CD4-positive, alpha-beta T cell treated with Interleukin-1 beta for 1 hour (primary cell): ENCODE results near the gene MCM8.

Experiments used
- DNase-seq, 2 donors: peaks; one replicate each; pipeline ENCODE4 v3.0.0-alpha.2; 2020 to 2022

Gene MCM8

DNA sequence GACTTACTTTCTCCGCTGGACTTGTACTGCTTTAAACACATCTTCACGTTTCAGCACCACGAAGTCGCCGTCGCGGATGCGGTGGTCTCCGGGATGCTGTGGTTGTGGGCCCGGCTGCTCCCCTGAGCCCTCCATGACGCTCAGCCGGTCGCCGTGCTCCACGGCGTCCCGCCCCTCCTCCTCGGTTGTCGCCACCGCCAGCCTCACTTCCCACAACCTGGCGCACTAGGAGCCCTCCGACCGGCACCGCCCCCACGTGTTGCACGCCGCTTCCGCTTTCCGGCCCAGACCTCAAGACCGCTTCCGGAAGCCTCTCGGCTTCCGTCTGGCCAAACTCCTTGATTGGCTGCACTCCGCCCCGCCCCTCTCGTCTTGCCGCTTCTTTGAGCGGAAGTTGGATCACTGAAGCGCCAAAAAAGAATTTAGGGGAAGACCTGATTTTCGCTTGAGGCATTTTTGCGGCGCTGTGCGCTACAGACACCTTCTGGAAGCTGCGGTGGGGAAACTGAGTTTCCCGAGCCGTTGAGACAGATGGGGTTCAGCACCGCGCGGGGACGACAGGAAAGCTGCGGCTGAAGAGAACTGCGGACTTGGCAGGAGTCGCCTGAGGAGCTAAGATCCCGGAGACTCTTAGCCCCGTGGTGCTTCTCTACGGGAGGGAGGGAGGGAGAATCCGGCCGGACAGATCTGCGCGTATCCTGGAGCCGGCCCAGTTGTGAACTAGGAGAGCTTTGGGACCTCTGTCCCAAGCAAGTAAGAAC lies at the start of gene MCM8, which contains the start of gene TRMT6:
Gene MCM8 (plus strand): TSS at position 382 of the 761 bp plus-strand sequence. CDS start 1,364 bp downstream, outside the sequence.
Gene TRMT6 (minus strand): TSS at position 263 of the 761 bp plus-strand sequence. CDS start 128 bp downstream, at position 135.
- DNase-seq = peak; percentile 94 to 95

DNA sequence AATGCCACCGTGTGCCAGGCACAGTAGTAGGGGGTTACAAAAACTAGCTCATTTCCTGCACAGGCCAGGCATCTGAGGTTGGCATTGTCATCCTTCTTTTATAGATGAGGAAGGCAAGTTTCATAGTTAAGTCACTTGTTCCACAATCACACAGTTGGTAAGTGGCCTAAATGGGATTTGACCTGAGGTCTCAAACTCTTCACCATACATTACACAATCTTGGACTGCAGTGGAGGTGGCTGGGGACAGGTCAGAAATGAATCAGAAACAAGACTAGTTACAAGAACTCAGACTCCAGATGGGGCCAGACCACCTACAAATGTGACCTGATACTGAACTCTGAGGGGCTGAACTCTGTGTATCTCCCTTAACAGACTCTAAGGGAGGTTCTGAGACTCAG lies 49.5 kb upstream of the MCM8 start:
- DNase-seq = no peak

- no peak for DNase-seq
Measured at GRCh38 chr20:5908981-5909380, 41.5 kb upstream of the MCM8 start.

DNA sequence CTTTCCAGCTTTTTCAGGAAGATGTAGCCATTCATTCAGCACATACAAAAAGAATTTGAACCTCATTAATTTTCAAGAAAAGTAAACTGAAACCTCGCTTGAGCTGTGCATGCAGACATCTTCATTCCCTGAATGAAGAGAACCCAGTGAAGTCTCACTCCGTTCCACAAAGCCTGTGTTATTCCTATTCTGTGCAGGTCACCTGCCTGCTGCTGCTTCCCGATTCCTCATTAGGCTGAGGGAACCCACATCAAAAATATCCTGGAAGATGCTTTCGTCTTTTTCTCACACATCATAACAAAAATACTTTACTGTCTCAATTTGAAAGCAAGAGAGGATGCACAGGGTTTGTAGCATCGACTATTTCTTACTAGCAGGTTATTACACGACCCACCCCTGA lies 40.3 kb upstream of the MCM8 start:
- no peak for DNase-seq

DNA sequence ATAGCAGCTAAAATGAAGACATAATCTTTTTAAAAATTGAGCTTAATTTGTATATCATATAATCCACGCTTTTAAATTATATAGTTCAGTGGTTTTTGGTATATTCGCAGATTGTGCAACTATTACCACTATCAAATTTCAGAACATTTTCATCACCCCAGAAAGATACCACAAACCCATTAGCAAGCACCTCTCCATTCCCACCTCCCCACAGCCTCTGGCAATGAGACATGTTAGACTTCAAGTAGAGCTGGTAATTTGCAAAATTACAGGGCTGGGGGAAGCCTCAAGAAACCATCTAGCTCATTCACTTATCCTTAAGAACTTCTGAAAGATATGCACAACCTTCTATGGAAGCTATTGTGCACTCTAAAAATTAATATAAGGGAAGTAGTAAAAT lies 37.3 kb upstream of the MCM8 start:
- no peak for DNase-seq

GRCh38 chr20:5914859-5915258 lies 35.6 kb upstream of the MCM8 start:
- DNase-seq = no peak

GRCh38 chr20:5918856-5919625 lies 31.4 kb upstream of the MCM8 start:
- peak in 1 of 2 donors; percentile 24 for DNase-seq

DNA sequence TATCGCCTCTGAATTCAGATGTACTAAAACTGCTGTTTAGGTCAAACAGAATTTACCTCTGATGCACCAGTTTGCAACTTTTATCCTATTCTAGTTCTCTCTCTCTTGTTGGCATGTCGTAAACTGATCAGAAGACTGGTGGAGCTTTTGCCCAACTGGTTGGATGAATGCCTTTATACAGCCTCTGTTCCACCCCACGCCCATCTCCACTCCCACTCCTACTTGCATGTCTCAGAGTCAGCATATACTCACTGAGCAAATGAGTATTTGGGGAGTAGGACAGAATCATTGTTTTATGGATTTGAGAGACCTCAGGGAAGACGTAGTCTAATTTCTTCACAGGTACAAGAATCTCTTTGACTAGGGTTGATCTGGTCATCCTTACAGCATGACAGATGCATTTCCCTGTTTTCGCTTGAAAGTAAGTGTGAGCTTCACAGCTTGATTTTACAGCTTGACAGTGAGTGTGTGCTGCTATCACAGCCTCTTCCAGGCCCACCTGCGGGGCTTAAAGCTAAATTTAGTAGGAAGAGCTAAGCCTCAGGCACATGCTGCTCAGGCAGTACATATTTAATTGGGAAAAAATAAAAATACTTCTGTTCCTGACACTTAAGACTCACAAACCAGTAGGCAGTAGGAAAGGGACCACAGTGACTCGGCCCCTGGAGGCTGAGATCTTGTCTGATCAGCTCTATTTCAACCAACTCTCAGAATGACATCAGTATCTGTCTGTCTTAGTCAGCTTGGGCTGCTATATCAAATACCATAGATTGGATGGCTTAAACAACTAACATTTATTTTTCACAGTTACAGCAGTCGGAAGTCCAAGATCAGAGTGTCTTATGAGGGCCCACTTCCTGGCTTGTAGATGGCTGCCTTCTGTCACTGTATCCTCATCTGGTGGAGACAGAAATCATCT lies 30.6 kb upstream of the MCM8 start:
- DNase-seq = no peak

DNA sequence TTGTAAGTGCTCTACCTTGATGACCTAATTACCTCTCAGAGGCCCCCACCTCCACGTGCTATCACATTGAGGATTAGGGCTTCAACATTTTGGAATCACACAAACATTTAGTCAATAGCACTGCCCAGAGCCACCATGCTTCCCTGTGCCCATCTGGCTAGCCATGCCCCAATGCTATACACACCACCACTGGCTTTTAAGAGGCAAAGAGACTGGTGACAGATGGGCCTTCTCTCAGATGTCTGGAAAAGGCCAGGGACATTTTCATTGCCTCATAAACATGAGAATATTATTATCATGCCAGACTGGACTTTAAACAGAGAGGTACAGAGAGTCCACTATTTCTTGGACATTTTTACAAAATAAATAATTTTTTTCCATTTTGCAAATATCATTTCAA lies 29.9 kb upstream of the MCM8 start:
- DNase-seq = no peak

- no peak for DNase-seq
Measured at GRCh38 chr20:5923493-5923892, 27.0 kb upstream of the MCM8 start.

GRCh38 chr20:5925551-5925950 lies 24.9 kb upstream of the MCM8 start:
- DNase-seq = no peak

- DNase-seq = no peak
Measured at GRCh38 chr20:5927749-5928462, 22.5 kb upstream of the MCM8 start.

DNA sequence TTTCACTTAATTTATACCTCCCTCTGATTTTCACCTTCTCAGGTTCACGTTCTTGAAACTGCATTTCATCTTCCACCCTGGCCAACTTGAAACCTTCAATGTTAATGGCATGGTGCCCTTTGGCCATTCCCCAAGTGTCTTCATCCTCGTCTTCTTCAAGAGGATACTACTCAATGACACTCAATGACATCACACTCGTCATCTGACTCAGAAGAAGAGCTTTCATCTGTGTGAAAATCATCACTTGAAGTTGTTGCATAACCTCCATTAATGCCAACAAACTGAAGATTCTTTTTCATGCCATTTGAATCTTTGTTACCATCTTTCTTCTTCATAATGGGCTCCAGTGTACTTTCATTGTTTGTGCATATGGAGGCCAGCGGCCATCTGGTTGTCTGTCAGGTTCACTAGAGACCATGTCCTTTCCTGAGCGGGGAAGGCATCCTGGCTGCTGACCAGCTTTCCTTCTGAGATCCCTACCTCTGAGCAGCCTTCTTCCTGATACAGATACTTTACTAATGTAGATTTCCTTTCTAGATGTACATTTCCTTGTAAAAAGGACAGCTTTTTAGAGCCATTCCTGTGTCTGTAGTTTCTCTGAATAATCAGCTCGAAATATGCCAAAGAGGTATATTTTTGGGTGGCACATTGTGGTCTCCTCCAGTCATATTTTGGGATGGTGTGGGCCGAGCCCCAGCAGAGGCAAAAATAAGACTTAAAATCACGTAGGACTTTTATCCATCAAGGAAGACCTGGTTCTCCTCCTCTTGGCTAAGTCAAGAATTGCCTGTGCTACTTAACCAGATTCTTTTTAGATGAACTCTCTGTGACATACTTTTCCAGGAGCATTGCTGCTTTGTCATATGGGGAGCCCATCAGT lies 21.4 kb upstream of the MCM8 start:
- DNase-seq = no peak

DNA sequence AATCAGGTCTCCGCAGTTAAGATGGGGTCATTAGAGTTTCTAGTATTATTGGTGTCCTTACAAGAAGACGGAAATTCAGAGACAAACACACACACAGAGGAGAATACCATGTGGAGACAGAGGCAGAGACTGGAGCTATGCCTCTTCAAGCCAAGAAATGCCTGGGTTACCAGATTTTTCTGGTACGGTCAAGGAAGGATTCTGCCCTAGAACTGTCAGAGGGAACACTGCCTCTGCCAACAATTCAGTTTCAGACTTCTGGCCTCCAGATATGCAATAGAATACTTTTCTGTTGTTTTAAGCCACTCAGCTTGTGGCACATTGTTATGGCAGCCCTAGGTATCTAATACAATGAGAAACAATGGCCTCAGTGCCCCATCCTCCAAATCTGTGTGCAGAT lies 19.0 kb upstream of the MCM8 start:
- DNase-seq = no peak

GRCh38 chr20:5932796-5933195 lies 17.7 kb upstream of the MCM8 start:
- DNase-seq = no peak

GRCh38 chr20:5933802-5934436 lies 16.5 kb upstream of the MCM8 start:
- DNase-seq = peak in 1 of 2 donors; percentile 34

GRCh38 chr20:5935384-5935783 lies 15.1 kb upstream of the MCM8 start:
- no peak for DNase-seq

GRCh38 chr20:5936238-5936637 lies 14.2 kb upstream of the MCM8 start:
- DNase-seq = no peak

DNA sequence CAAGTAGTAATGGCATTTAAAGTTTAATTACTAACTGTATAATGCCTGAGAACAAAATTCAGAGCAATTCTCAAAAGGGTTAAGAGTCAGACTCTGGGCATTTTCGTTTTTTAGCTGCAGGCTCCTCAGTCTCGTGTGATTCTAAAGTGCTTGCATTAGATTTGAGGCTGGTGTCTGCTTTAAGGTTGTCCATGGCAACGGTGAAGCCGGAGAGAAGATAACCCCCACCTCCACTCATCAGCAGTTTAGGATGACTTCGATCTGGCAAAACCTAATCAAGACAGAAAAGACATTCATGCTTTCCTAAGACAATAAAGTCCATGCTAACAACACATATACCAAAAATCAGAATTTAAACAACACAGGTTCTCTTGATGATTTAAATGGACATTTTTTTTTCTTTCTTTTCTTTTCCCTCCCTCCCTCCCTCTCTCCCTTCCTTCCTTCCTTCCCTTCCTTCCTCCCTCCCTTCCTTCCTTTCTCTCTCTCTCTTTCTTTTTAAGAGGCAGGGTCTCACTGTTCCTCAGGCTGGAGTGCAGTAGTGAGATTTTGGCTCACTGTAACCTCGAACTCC lies 11.9 kb upstream of the MCM8 start:
- DNase-seq = no peak

DNA sequence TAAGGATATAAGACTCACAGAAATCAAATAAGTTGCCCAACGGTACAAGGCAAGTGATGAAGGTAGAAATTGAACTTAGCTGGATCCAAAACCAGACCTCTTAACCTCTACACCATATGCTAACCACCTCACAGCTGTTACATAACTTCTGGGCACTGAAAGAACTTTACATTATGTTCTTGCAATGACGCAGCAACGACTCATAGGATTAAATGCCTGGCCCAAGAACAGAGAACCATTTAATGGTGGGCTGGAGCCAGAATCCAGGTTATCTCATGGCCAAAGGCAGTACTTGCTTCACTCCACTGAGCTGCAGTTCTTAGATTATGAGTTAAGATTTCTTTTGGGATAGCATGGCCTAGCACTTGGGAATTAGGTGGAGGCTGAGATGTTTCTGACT lies 4.5 kb upstream of the MCM8 start:
- DNase-seq = no peak
